K562 (cell line): ENCODE data around the gene SP6. TPM values are rescaled to one million over a fixed set of nuclear protein-coding genes. Genes with fewer than 3 reads are reported as not detected.

Experiments
- ATAC-seq: fragments of 200-7000 bp; cut with Tn5 transposase; 3 replicates; pipeline ENCODE4 v1.9.1; 2020; ENCODE audit warnings: moderate library complexity
- BruUV-seq: library from RNA; stranded (reverse); fragments of 400-500 nt; replicated peaks from 2 replicates; lab custom pipeline; 2021; lab: Mats Ljungman, UMichigan
- CTCF ChIA-PET: fragments of 300-600 bp; formaldehyde crosslinking; extraction: SDS; loops from one replicate; lab custom pipeline; 2021; ENCODE audit warnings: low intra/inter-chr PET ratio; lab: Yijun Ruan, JAX
- POLR2A ChIA-PET: fragments of 300-600, 350-650 bp; sonication (Branson Sonifier 250); formaldehyde crosslinking; extraction: SDS; loops from one replicate; lab custom pipeline; 2021; ENCODE audit warnings: antibody characterized with exemption, inconsistent platforms; lab: Yijun Ruan, JAX
- DNase-seq, 4 experiments: peaks; one replicate each; pipeline versions ENCODE4 v3.0.0 to v3.0.0-alpha.2; 2011 to 2018; ENCODE audit warnings: low spot score in 3 of 4, mixed read lengths in 3 of 4; ENCODE audit errors: extremely low read depth in 1 of 4
- FAIRE-seq: peaks from 2 replicates; lab custom pipeline; 2011; peaks lifted over from hg19 to GRCh38; lab: Jason Lieb, UNC
- H2AFZ ChIP-seq: 2 replicates; pipeline ENCODE4 v1.6.0; 2011; ENCODE audit warnings: low read depth, low read length, control low read depth, inconsistent platforms
- H3K27ac ChIP-seq: fragments of 200-600 bp; 3 replicates; pipeline ENCODE4 v1.8.0; 2011; ENCODE audit warnings: low read depth, mild to moderate bottlenecking, control low read depth, inconsistent platforms, low read length, moderate library complexity, mixed read lengths; ENCODE audit errors: extremely low read depth
- H3K27me3 ChIP-seq, 2 experiments: fragments of 300-600 bp in 1 of 2; 2 replicates in 1 of 2; 3 replicates in 1 of 2; pipeline versions ENCODE4 v1.6.0 to v1.8.0; 2011; ENCODE audit warnings: inconsistent platforms in 2 of 2, low read length in 2 of 2, mild to moderate bottlenecking in 1 of 2, mixed read lengths in 1 of 2, moderate library complexity in 1 of 2; ENCODE audit not compliant: control insufficient read depth in 2 of 2, insufficient read depth in 2 of 2
- H3K36me3 ChIP-seq: fragments of 300-600 bp; 3 replicates; pipeline ENCODE4 v1.8.0; 2011; ENCODE audit warnings: mild to moderate bottlenecking, low read length, inconsistent platforms; ENCODE audit not compliant: control insufficient read depth, insufficient read depth
- H3K4me1 ChIP-seq, 2 experiments: fragments of 200-600 bp in 1 of 2; replicated peaks in 1 of 2; 2 replicates in 1 of 2; 3 replicates in 1 of 2; pipeline versions ENCODE4 v1.5.1 to v1.8.0; 2011; ENCODE audit warnings: inconsistent platforms in 2 of 2, low read length in 2 of 2, mild to moderate bottlenecking in 1 of 2, mixed read lengths in 1 of 2, moderate library complexity in 1 of 2; ENCODE audit not compliant: control insufficient read depth in 2 of 2, insufficient read depth in 2 of 2
- H3K4me2 ChIP-seq: 2 replicates; pipeline ENCODE4 v1.6.1; 2011; ENCODE audit warnings: low read length, control low read depth, inconsistent platforms, mixed read lengths; ENCODE audit not compliant: insufficient read depth
- H3K4me3 ChIP-seq: fragments of 200-600 bp; sonication (generic), shearing (Covaris generic); 2 replicates; pipeline ENCODE4 v1.5.1; 2016; ENCODE audit warnings: control low read depth, inconsistent platforms
- H3K79me2 ChIP-seq: fragments of 200-600 bp; 3 replicates; pipeline ENCODE4 v1.8.0; 2011; ENCODE audit warnings: low read length, inconsistent platforms; ENCODE audit not compliant: control insufficient read depth, insufficient read depth
- H3K9ac ChIP-seq, 2 experiments: 2 replicates each; pipeline versions ENCODE4 v1.6.0 to v1.6.1; 2011; ENCODE audit warnings: low read depth in 2 of 2, low read length in 2 of 2, control low read depth in 1 of 2, inconsistent platforms in 1 of 2, mild to moderate bottlenecking in 1 of 2, mixed read lengths in 1 of 2; ENCODE audit not compliant: insufficient read depth in 1 of 2
- H3K9me1 ChIP-seq: one replicate; pipeline ENCODE4 v1.6.0; 2011; ENCODE audit warnings: inconsistent platforms, mild to moderate bottlenecking, low read length, moderate library complexity; ENCODE audit not compliant: control insufficient read depth, insufficient read depth
- H3K9me3 ChIP-seq: replicated peaks from 2 replicates; pipeline ENCODE4 v1.5.1; 2011; ENCODE audit warnings: low read depth, low read length, inconsistent platforms; ENCODE audit not compliant: control insufficient read depth, insufficient read depth
- H4K20me1 ChIP-seq: replicated peaks from 2 replicates; pipeline ENCODE4 v1.6.1; 2011; ENCODE audit warnings: low read length, inconsistent platforms, mixed read lengths; ENCODE audit not compliant: control insufficient read depth, insufficient read depth
- BACH1 ChIP-seq: fragments of 200-800 bp; sonication (Bioruptor generic); IDR thresholded peaks from 2 replicates; pipeline ENCODE4 v1.6.1; 2016; ENCODE audit warnings: missing genetic modification characterization, missing compliant biosample characterization
- BHLHE40 ChIP-seq: IDR thresholded peaks from 2 replicates; pipeline ENCODE4 v1.6.1; 2011; ENCODE audit warnings: low read length, improper control_type of control experiment
- CXXC5 ChIP-seq: fragments of 250-450 bp; sonication (Bioruptor Pico); IDR thresholded peaks from 2 replicates; pipeline ENCODE4 v1.8.0; 2022; ENCODE audit warnings: inconsistent platforms, mild to moderate bottlenecking, moderate library complexity
- ELF1 ChIP-seq: fragments of 200-800 bp; sonication (Bioruptor generic); IDR thresholded peaks from 2 replicates; pipeline ENCODE4 v1.6.1; 2016; ENCODE audit warnings: missing genetic modification characterization, missing compliant biosample characterization
- EWSR1 ChIP-seq: fragments of 450-650 bp; IDR thresholded peaks from 2 replicates; pipeline ENCODE4 v1.6.1; 2018; ENCODE audit warnings: borderline replicate concordance, mild to moderate bottlenecking, low read depth, moderate library complexity; ENCODE audit not compliant: partially characterized antibody
- NCOA2 ChIP-seq, 2 experiments: fragments of 450-650 bp; IDR thresholded peaks; 2 replicates each; pipeline ENCODE4 v1.6.1; 2018; ENCODE audit warnings: mild to moderate bottlenecking in 2 of 2, moderate library complexity in 1 of 2; ENCODE audit not compliant: partially characterized antibody in 2 of 2
- NR2C1 ChIP-seq, 2 experiments: fragments of 450-650 bp; IDR thresholded peaks; 2 replicates each; pipeline ENCODE4 v1.6.1; 2017; ENCODE audit warnings: mild to moderate bottlenecking in 2 of 2, antibody characterized with exemption in 1 of 2, inconsistent platforms in 1 of 2, missing compliant biosample characterization in 1 of 2, missing genetic modification characterization in 1 of 2
- NUFIP1 ChIP-seq: fragments of 450-650 bp; IDR thresholded peaks from 2 replicates; pipeline ENCODE4 v1.6.1; 2018; ENCODE audit not compliant: partially characterized antibody
- POLR3A ChIP-seq: IDR thresholded peaks from 2 replicates; pipeline ENCODE4 v1.6.1; 2011; ENCODE audit warnings: borderline replicate concordance, mild to moderate bottlenecking, moderate library complexity; ENCODE audit not compliant: insufficient read length, insufficient read depth; ENCODE audit errors: extremely low read depth
- PRMT5 ChIP-seq: sonication (generic); formaldehyde crosslinking; IDR thresholded peaks from 2 replicates; pipeline ENCODE4 v1.5.0; 2020; ENCODE audit warnings: missing genetic modification reagents
- PRPF4 ChIP-seq: fragments of 200-400 bp; formaldehyde crosslinking; IDR thresholded peaks from one replicate; pipeline ENCODE4 v1.6.1; 2017; ENCODE audit warnings: low read length, low read depth, mild to moderate bottlenecking; ENCODE audit not compliant: insufficient read depth, poor library complexity, severe bottlenecking
- RBM14 ChIP-seq: fragments of 200-400 bp; formaldehyde crosslinking; IDR thresholded peaks from 2 replicates; pipeline ENCODE4 v1.6.1; 2018; ENCODE audit warnings: low read depth, mild to moderate bottlenecking, low read length, moderate library complexity, borderline replicate concordance; ENCODE audit not compliant: insufficient read depth
- RBM39 ChIP-seq: fragments of 200-400 bp; formaldehyde crosslinking; optimal IDR thresholded peaks from 2 replicates; pipeline ENCODE3; 2018; ENCODE audit warnings: low read depth, low read length
- TCFL5 ChIP-seq: fragments of 250-450 bp; sonication (Bioruptor Pico); conservative IDR thresholded peaks from 2 replicates; pipeline ENCODE4 v1.6.1; 2021; ENCODE audit warnings: mild to moderate bottlenecking, moderate library complexity, matching md5 sums
- ZBED1 ChIP-seq: IDR thresholded peaks from 2 replicates; pipeline ENCODE4 v1.6.1; 2014
- ZBTB17 ChIP-seq: fragments of 450-650 bp; formaldehyde crosslinking; IDR thresholded peaks from 2 replicates; pipeline ENCODE4 v1.4.0; 2020; ENCODE audit warnings: mild to moderate bottlenecking
- ZBTB2 ChIP-seq: fragments of 450-650 bp; IDR thresholded peaks from 2 replicates; pipeline ENCODE4 v1.6.1; 2016; ENCODE audit warnings: antibody characterized with exemption
- WGBS: fragments of 100-300 bp; shearing (Covaris generic); methylation state at CpG from one replicate; pipeline ENCODE4 v1.1.6; 2016; ENCODE audit warnings: low coverage, mixed read lengths; ENCODE audit not compliant: insufficient coverage; ENCODE audit errors: missing lambda C conversion rate; 5-methylcytosine and 5-hydroxymethylcytosine counted together
- in situ Hi-C: fragments of 300-500 bp; cut with MboI; formaldehyde crosslinking; loops from 4 replicates; pipeline ENCODE4 v1.15.0; 2018; ENCODE audit warnings: inconsistent platforms, mixed read lengths
- intact Hi-C: fragments of 100-400 bp; cut with micrococcal nuclease; formaldehyde crosslinking; loops from 2 replicates; pipeline ENCODE4 v1.14.2; 2022
- polyA plus RNA-seq, 8 experiments: library from polyadenylated mRNA; depleted of rRNA in 4 of 8; stranded (reverse) in 5 of 8; unstranded in 3 of 8; fragments of >200 nt; fragmentation: Nextera tagmentation in 2 of 8; fragmentation: Illumina TruSeq in 1 of 8; extraction: Ambion mirVana in 2 of 8; extraction: Trizol in 1 of 8; gene quantifications; 2 replicates each; pipeline versions ENCODE4 v1.2.1 to v1.2.3, GENCODE V29; 2011 to 2014; ENCODE audit warnings: inconsistent platforms in 1 of 8, missing spikeins in 1 of 8
- total RNA-seq, 7 experiments: library from RNA; depleted of rRNA in 6 of 7; stranded (reverse); fragments of >200 nt in 6 of 7; fragmentation: Illumina TruSeq in 2 of 7; extraction: Trizol in 2 of 7; gene quantifications; 2 replicates each; pipeline versions ENCODE4 v1.2.1 to v1.2.3, GENCODE V29; 2011 to 2021; ENCODE audit warnings: low replicate concordance in 1 of 7

Gene SP6
- total and polyA plus RNA-seq, 9 of the 15 experiments (the other 6 are each of a cell fraction or from before 2014, with no cell fraction given) = 0.11 to 7.9 (median 2.2) TPM

DNA sequence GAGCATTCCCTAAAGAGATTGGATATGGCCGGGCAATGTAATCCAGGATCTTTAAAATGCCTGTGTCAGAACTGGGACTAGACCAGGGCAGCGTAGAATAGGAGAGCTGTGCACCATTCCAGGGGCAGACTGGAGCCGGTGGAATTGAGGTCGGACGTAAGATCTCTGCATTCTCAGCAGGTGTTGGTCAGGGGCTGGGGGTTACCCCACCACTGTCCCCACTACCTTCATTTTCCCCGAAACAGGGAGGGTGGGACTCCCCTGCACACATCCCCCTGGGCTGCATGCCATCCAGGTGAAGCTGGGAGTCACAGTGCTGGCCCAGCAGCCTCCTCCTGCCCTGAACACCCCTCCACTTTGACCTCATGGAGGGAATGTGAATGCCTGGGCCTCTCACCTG, 47.2 kb downstream of the SP6 start:
- no peak overlapping the region for H2AFZ ChIP-seq
- in situ Hi-C loops = no loop called here
- no peak overlapping the region for H3K4me2 ChIP-seq
- H3K36me3 ChIP-seq = peaks cover 13% of the 10 kb centered on the region; the same call in 1 of the 3 replicates
- POLR2A ChIA-PET = interaction anchor here (1.4 kb wide), 1 partner anchor 92 kb away, joined by 5 read pairs; no protein-coding TSS in a partner anchor
- ATAC-seq = no peak
- CTCF ChIA-PET = interaction anchor here (0.6 kb wide), 1 partner anchor 1069 kb away, joined by 3 read pairs; no protein-coding TSS in a partner anchor
- H3K79me2 ChIP-seq = no peaks in the 10 kb centered on the region
- no peak for DNase-seq
- peaks cover 0 to 29% of the 10 kb centered on the region in 2 experiments; a peak in 3 of 5 replicates for H3K27me3 ChIP-seq
- under 1% methylated on average over 6 of the region's 6 CpGs for WGBS
- TF ChIP-seq ZBTB17 (CRISPR knock-in tag) (no peak), TCFL5 (CRISPR knock-in tag) (no peak), PRPF4 (no peak), BHLHE40 (no peak), ELF1 (tag) (no peak), NCOA2 (IDR thresholded peaks at IDR 0.05; ENCODE audit: partially characterized antibody in 2 of 2) (no peak), ZBTB2 (no peak), RBM14 (no peak), POLR3A (no peak), NUFIP1 (no peak), NR2C1 (IDR thresholded peaks at IDR 0.05) (no peak), NR2C1 (tag; IDR thresholded peaks at IDR 0.05) (no peak), RBM39 (no peak), ZBED1 (no peak), PRMT5 (no peak), BACH1 (tag) (no peak), CXXC5 (no peak), EWSR1 (no peak)
- intact Hi-C loops = loop anchor here (5.0 kb wide), 1 partner anchor 106 kb away; no protein-coding TSS in a partner anchor
- no peak overlapping the region for H3K4me3 ChIP-seq
- peaks cover 16% of the 10 kb centered on the region; the same call in 1 of the 2 replicates for H4K20me1 ChIP-seq
- no peak for FAIRE-seq
- H3K9me1 ChIP-seq = no peaks in the 10 kb centered on the region
- no peak overlapping the region for H3K27ac ChIP-seq
- BruUV-seq = no TSS peak
- H3K9ac ChIP-seq = no peak overlapping the region
- no peaks in the 10 kb centered on the region for H3K9me3 ChIP-seq
- H3K4me1 ChIP-seq = peaks cover 0 to 12% of the 10 kb centered on the region in 2 experiments; a peak in 1 of 5 replicates
